Neural cell (in vitro differentiated cells): ENCODE data around the gene ENTREP3. TPM values are rescaled to one million over a fixed set of nuclear protein-coding genes. Genes with fewer than 3 reads are reported as not detected.
"Not testable (repeated sequence)": the region's sequence is repeated elsewhere in the genome, so short reads cannot be mapped to it uniquely, and the experiment has no call there.

Experiments
- H2AFZ ChIP-seq: fragments of 200-600, 300-800 bp; sonication (generic), shearing (Covaris generic); 2 replicates; pipeline ENCODE4 v1.6.0; 2014; ENCODE audit warnings: low read depth, mild to moderate bottlenecking, antibody characterized with exemption, low read length, moderate library complexity
- H3F3A ChIP-seq: fragments of 200-600 bp; shearing (Covaris generic); 2 replicates; pipeline ENCODE4 v1.6.1; 2016; ENCODE audit warnings: mild to moderate bottlenecking, moderate library complexity, mixed read lengths, antibody characterized with exemption, low read length; ENCODE audit not compliant: insufficient read depth, poor library complexity, severe bottlenecking
- H3K27ac ChIP-seq: fragments of 200-600, 300-800 bp; sonication (generic), shearing (Covaris generic); 2 replicates; pipeline ENCODE4 v1.5.1; 2014; ENCODE audit warnings: mild to moderate bottlenecking, low read length, moderate library complexity
- H3K27me3 ChIP-seq: fragments of 300-800, 200-600 bp; sonication (generic), shearing (Covaris generic); 2 replicates; pipeline ENCODE4 v1.6.0; 2014; ENCODE audit warnings: mild to moderate bottlenecking, low read depth, low read length, moderate library complexity; ENCODE audit not compliant: insufficient read depth
- H3K36me3 ChIP-seq: fragments of 300-800, 200-600 bp; sonication (generic), shearing (Covaris generic); 2 replicates; pipeline ENCODE4 v1.5.1; 2014; ENCODE audit warnings: mild to moderate bottlenecking, antibody characterized with exemption, low read length, moderate library complexity; ENCODE audit not compliant: insufficient read depth
- H3K4me2 ChIP-seq: fragments of 300-800, 200-600 bp; sonication (generic), shearing (Covaris generic); 2 replicates; pipeline ENCODE4 v1.6.0; 2014; ENCODE audit warnings: mild to moderate bottlenecking, low read length
- H3K4me3 ChIP-seq: fragments of 300-800, 200-600 bp; sonication (generic), shearing (Covaris generic); 2 replicates; pipeline ENCODE4 v1.5.1; 2014; ENCODE audit warnings: mild to moderate bottlenecking, low read length, moderate library complexity
- H3K79me2 ChIP-seq: fragments of 200-600 bp; shearing (Covaris generic); replicated peaks from 2 replicates; pipeline ENCODE4 v1.6.0; 2014; ENCODE audit warnings: mild to moderate bottlenecking, low read length, moderate library complexity; ENCODE audit not compliant: insufficient read depth
- H3K9ac ChIP-seq: fragments of 300-800, 200-600 bp; sonication (generic), shearing (Covaris generic); 2 replicates; pipeline ENCODE4 v1.6.1; 2016; ENCODE audit warnings: mild to moderate bottlenecking, low read length, mixed read lengths
- H3K9me2 ChIP-seq: fragments of 200-600 bp; shearing (Covaris generic); 2 replicates; pipeline ENCODE4 v1.6.1; 2016; ENCODE audit warnings: mild to moderate bottlenecking, low read length, mixed read lengths; ENCODE audit not compliant: insufficient read depth
- H3K9me3 ChIP-seq: fragments of 200-600, 300-800 bp; sonication (generic), shearing (Covaris generic); 2 replicates; pipeline ENCODE4 v1.6.1; 2016; ENCODE audit warnings: mild to moderate bottlenecking, mixed run types, low read length, moderate library complexity, mixed read lengths
- H4K20me1 ChIP-seq: fragments of 200-600 bp; shearing (Covaris generic); 2 replicates; pipeline ENCODE4 v1.6.1; 2016; ENCODE audit warnings: mild to moderate bottlenecking, mixed run types; ENCODE audit not compliant: insufficient read depth
- EP300 ChIP-seq: fragments of 450-650 bp; conservative IDR thresholded peaks from 2 replicates; pipeline ENCODE4 v1.6.1; 2014; ENCODE audit warnings: antibody characterized with exemption, mild to moderate bottlenecking, moderate library complexity; ENCODE audit not compliant: poor library complexity, severe bottlenecking
- EZH2 ChIP-seq: fragments of 200-600, 300-800 bp; shearing (Covaris generic), sonication (generic); IDR thresholded peaks from 2 replicates; pipeline ENCODE4 v1.6.1; 2014; ENCODE audit warnings: antibody characterized with exemption, low read length, borderline replicate concordance, mild to moderate bottlenecking; ENCODE audit not compliant: insufficient read depth, poor library complexity, severe bottlenecking
- MXI1 ChIP-seq: fragments of 450-650 bp; conservative IDR thresholded peaks from 2 replicates; pipeline ENCODE4 v1.6.1; 2014; ENCODE audit warnings: antibody characterized with exemption, mild to moderate bottlenecking; ENCODE audit not compliant: poor library complexity, severe bottlenecking
- POLR2AphosphoS5 ChIP-seq: IDR thresholded peaks from 2 replicates; pipeline ENCODE4 v1.6.1; 2012
- RAD21 ChIP-seq: fragments of 450-650 bp; conservative IDR thresholded peaks from 2 replicates; pipeline ENCODE4 v1.6.1; 2014; ENCODE audit warnings: antibody characterized with exemption, mild to moderate bottlenecking, moderate library complexity
- SMC3 ChIP-seq: fragments of 450-650 bp; conservative IDR thresholded peaks from 2 replicates; pipeline ENCODE4 v1.6.1; 2014; ENCODE audit warnings: antibody characterized with exemption, mild to moderate bottlenecking, moderate library complexity; ENCODE audit not compliant: poor library complexity
- TAF1 ChIP-seq: IDR thresholded peaks from 2 replicates; pipeline ENCODE4 v1.6.1; 2012; ENCODE audit warnings: low read depth
- polyA plus RNA-seq: library from polyadenylated mRNA; depleted of rRNA; stranded (reverse); fragments of >200 nt; gene quantifications from 2 replicates; pipeline ENCODE4 v1.2.3, GENCODE V29; 2014
- TF ChIP-seq, protein P1 (sequence below): fragments of 450-650 bp; IDR thresholded peaks from 2 replicates; pipeline ENCODE4 v1.5.1; 2014; ENCODE audit warnings: antibody characterized with exemption, mild to moderate bottlenecking, moderate library complexity; ENCODE audit not compliant: poor library complexity, severe bottlenecking
- TF ChIP-seq, protein P2 (sequence below): IDR thresholded peaks from 2 replicates; pipeline ENCODE4 v1.6.1; 2012; ENCODE audit warnings: borderline replicate concordance

The ENTREP3 gene
- polyA plus RNA-seq, 1 donor from 2014 or later = 11.1 TPM

DNA sequence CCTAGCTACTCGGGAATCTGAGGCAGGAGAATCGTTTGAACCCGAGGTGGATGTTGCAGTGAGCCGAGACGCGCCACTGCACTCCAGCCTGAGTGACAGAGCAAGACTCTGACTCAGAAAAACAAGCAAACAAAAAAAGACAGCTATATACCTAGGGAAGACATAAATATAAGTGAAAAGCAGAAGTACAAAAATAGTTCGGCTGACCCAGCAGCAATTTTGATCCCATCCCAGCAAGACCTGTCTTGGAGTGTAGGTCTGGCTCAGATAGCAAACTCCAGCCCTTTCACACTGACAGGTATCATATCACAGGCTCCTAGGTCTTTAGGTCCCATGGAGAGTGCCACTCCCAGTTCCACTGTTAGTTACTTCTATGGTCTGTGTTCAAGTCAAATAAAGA, 32.2 kb downstream of the ENTREP3 start:
- Histone ChIP-seq H3K79me2 (peaks cover 11% of the 10 kb centered on the region), H3K27me3 (no peaks in the 10 kb centered on the region), H3K27ac (no peak overlapping the region), H3K9me2 (no peaks in the 10 kb centered on the region), H2AFZ (no peak overlapping the region), H3K36me3 (no peaks in the 10 kb centered on the region), H3K4me2 (no peak overlapping the region), H4K20me1 (no peaks in the 10 kb centered on the region), H3K9me3 (no peaks in the 10 kb centered on the region), H3F3A (peaks cover 6% of the 10 kb centered on the region), H3K4me3 (no peak overlapping the region), H3K9ac (no peak overlapping the region)
- TF ChIP-seq RAD21 = no peak
- TF ChIP-seq, protein P1, sequence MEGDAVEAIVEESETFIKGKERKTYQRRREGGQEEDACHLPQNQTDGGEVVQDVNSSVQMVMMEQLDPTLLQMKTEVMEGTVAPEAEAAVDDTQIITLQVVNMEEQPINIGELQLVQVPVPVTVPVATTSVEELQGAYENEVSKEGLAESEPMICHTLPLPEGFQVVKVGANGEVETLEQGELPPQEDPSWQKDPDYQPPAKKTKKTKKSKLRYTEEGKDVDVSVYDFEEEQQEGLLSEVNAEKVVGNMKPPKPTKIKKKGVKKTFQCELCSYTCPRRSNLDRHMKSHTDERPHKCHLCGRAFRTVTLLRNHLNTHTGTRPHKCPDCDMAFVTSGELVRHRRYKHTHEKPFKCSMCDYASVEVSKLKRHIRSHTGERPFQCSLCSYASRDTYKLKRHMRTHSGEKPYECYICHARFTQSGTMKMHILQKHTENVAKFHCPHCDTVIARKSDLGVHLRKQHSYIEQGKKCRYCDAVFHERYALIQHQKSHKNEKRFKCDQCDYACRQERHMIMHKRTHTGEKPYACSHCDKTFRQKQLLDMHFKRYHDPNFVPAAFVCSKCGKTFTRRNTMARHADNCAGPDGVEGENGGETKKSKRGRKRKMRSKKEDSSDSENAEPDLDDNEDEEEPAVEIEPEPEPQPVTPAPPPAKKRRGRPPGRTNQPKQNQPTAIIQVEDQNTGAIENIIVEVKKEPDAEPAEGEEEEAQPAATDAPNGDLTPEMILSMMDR = no peak

DNA sequence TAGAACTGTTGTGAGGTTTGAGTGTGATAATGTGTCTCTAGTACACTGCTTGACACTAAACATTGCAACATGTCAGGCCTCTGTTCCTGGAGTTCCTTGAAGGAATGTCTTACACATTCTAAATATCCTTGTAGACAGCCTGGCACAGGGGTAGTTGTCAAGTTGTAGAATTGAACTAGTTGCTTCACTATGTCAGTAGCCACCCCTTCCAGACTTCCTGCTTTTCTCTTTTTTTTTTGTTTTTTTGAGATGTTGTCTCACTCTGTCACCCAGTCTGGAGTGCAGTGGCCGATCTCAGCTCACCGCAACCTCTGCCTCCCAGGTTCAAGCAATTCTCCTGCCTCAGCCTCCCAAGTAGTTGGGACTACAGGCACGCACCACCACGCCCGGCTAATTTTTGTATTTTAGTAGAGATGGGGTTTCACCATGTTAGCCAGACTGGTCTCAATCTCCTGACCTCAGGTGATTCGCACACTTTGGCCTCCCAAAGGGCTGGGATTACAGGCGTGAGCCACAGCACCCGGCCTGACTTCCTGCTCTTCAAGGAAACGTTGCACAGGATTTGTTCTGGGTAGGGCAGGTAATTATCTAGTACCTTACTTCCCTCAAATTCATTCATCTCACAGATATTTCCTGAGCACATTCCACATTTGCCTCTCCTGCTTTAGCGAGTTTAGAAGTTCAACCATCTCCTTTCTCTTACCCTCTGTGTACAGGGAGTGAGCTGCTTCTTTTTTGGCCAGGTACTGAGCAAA, 34.9 kb downstream of the ENTREP3 start:
- not testable (repeated sequence) for H4K20me1 ChIP-seq, H3K27ac ChIP-seq, H3K4me3 ChIP-seq, H3K9ac ChIP-seq, H3F3A ChIP-seq, H3K9me3 ChIP-seq, H3K36me3 ChIP-seq, H3K4me2 ChIP-seq, H3K9me2 ChIP-seq, H3K27me3 ChIP-seq, H3K79me2 ChIP-seq, H2AFZ ChIP-seq

DNA sequence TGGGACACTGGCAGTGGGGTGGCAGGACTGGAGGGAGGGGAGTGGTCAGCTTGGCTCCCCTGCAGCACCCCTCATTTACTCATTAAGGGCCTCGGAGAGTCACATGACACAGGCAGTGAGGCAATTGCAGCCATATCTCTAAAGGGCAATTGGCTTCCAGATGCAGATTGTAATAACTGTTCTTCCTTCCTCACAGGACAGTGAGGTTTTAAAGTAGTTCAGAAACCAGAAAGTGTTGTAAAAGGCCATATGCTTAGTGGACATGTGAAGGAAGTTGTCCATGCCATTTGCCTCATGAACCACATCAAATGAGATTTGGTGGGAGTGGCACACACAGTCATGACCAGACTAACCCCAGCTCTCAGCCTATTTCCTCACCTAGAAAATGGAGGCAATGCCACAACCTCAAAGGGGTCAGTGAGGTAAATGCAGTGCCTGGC, 35.7 kb downstream of the ENTREP3 start:
- no peak for TF ChIP-seq EZH2
- TF ChIP-seq SMC3 = no peak
- TF ChIP-seq RAD21 = no peak
- TF ChIP-seq, protein P2, sequence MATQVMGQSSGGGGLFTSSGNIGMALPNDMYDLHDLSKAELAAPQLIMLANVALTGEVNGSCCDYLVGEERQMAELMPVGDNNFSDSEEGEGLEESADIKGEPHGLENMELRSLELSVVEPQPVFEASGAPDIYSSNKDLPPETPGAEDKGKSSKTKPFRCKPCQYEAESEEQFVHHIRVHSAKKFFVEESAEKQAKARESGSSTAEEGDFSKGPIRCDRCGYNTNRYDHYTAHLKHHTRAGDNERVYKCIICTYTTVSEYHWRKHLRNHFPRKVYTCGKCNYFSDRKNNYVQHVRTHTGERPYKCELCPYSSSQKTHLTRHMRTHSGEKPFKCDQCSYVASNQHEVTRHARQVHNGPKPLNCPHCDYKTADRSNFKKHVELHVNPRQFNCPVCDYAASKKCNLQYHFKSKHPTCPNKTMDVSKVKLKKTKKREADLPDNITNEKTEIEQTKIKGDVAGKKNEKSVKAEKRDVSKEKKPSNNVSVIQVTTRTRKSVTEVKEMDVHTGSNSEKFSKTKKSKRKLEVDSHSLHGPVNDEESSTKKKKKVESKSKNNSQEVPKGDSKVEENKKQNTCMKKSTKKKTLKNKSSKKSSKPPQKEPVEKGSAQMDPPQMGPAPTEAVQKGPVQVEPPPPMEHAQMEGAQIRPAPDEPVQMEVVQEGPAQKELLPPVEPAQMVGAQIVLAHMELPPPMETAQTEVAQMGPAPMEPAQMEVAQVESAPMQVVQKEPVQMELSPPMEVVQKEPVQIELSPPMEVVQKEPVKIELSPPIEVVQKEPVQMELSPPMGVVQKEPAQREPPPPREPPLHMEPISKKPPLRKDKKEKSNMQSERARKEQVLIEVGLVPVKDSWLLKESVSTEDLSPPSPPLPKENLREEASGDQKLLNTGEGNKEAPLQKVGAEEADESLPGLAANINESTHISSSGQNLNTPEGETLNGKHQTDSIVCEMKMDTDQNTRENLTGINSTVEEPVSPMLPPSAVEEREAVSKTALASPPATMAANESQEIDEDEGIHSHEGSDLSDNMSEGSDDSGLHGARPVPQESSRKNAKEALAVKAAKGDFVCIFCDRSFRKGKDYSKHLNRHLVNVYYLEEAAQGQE = no peak
- TF ChIP-seq, protein P1 = no peak
- TF ChIP-seq MXI1 = no peak
- no peak for TF ChIP-seq TAF1
- TF ChIP-seq EP300 = no peak
- no peak for TF ChIP-seq POLR2AphosphoS5
- no peaks in the 10 kb centered on the region for H3K9me3 ChIP-seq
- H3K9ac ChIP-seq = peak overlapping the region; percentile 0
- no peak overlapping the region for H3K4me2 ChIP-seq
- H3K4me3 ChIP-seq = peak overlapping the region; percentile 39
- no peaks in the 10 kb centered on the region for H3K9me2 ChIP-seq
- no peaks in the 10 kb centered on the region for H4K20me1 ChIP-seq
- no peaks in the 10 kb centered on the region for H3K27me3 ChIP-seq
- H3K27ac ChIP-seq = no peak overlapping the region
- no peaks in the 10 kb centered on the region for H3F3A ChIP-seq
- H3K36me3 ChIP-seq = no peaks in the 10 kb centered on the region
- peak overlapping the region; percentile 11 for H2AFZ ChIP-seq
- H3K79me2 ChIP-seq = no peaks in the 10 kb centered on the region
